IPS-20b (cell line): ENCODE results near the gene RHNO1.

Source experiments
- H3K27ac ChIP-seq: one replicate; pipeline ENCODE4 v1.5.1; 2013; ENCODE audit warnings: low read length
- H3K27me3 ChIP-seq: 2 replicates; pipeline ENCODE4 v1.6.1; 2013; ENCODE audit warnings: mild to moderate bottlenecking, low read length, inconsistent platforms; ENCODE audit not compliant: insufficient read depth
- H3K36me3 ChIP-seq: 2 replicates; pipeline ENCODE4 v1.6.1; 2013; ENCODE audit warnings: low read depth, mild to moderate bottlenecking, inconsistent platforms, low read length, moderate library complexity; ENCODE audit not compliant: insufficient read depth
- H3K4me1 ChIP-seq: 2 replicates; pipeline ENCODE4 v1.6.1; 2013; ENCODE audit warnings: mild to moderate bottlenecking, control low read depth, inconsistent platforms, low read length, moderate library complexity; ENCODE audit not compliant: insufficient read depth
- H3K4me3 ChIP-seq: 2 replicates; pipeline ENCODE4 v1.5.1; 2013; ENCODE audit warnings: mild to moderate bottlenecking, low read length, inconsistent platforms
- H3K9ac ChIP-seq: 2 replicates; pipeline ENCODE4 v1.6.1; 2013; ENCODE audit warnings: low read depth, mild to moderate bottlenecking, inconsistent platforms, low read length, moderate library complexity
- H3K9me3 ChIP-seq: 2 replicates; pipeline ENCODE4 v1.6.1; 2013; ENCODE audit warnings: mild to moderate bottlenecking, low read depth, low read length, inconsistent platforms; ENCODE audit not compliant: insufficient read depth

Gene RHNO1

GRCh38 chr12:2923057-2923456 is 46.0 kb downstream of the RHNO1 start:
- Histone ChIP-seq H3K27me3 (no peaks in the 10 kb centered on the region), H3K36me3 (peaks cover 20% of the 10 kb centered on the region), H3K9ac (no peak overlapping the region), H3K4me3 (no peak overlapping the region), H3K9me3 (no peaks in the 10 kb centered on the region), H3K27ac (no peak overlapping the region), H3K4me1 (peaks cover 6% of the 10 kb centered on the region; the same call in 1 of the 2 replicates)

GRCh38 chr12:2924019-2924418 is 47.0 kb downstream of the RHNO1 start:
- no peak overlapping the region for H3K9ac ChIP-seq
- peaks cover 6% of the 10 kb centered on the region; the same call in 1 of the 2 replicates for H3K4me1 ChIP-seq
- no peak overlapping the region for H3K4me3 ChIP-seq
- H3K27me3 ChIP-seq: no peaks in the 10 kb centered on the region
- H3K27ac ChIP-seq: no peak overlapping the region
- H3K36me3 ChIP-seq: peaks cover 20% of the 10 kb centered on the region
- no peaks in the 10 kb centered on the region for H3K9me3 ChIP-seq

- Histone ChIP-seq H3K36me3 (peaks cover 20% of the 10 kb centered on the region), H3K4me1 (peaks cover 6% of the 10 kb centered on the region; the same call in 1 of the 2 replicates), H3K27me3 (no peaks in the 10 kb centered on the region), H3K4me3 (no peak overlapping the region), H3K9ac (no peak overlapping the region), H3K27ac (no peak overlapping the region), H3K9me3 (no peaks in the 10 kb centered on the region)
These were observed 48.4 kb downstream of the RHNO1 start for GRCh38 chr12:2925322-2925995.

- Histone ChIP-seq H3K27me3 (no peaks in the 10 kb centered on the region), H3K4me1 (no peaks in the 10 kb centered on the region), H3K9me3 (no peaks in the 10 kb centered on the region), H3K9ac (no peak overlapping the region), H3K27ac (no peak overlapping the region), H3K4me3 (no peak overlapping the region), H3K36me3 (peaks cover 49% of the 10 kb centered on the region)
These were observed 53.8 kb downstream of the RHNO1 start for GRCh38 chr12:2930865-2931264.

GRCh38 chr12:2933586-2933985 is 56.6 kb downstream of the RHNO1 start:
- Histone ChIP-seq H3K27me3 (no peaks in the 10 kb centered on the region), H3K9ac (no peak overlapping the region), H3K4me3 (no peak overlapping the region), H3K36me3 (peaks cover 60% of the 10 kb centered on the region), H3K27ac (no peak overlapping the region), H3K9me3 (no peaks in the 10 kb centered on the region), H3K4me1 (no peaks in the 10 kb centered on the region)

GRCh38 chr12:2934371-2934770 is 57.3 kb downstream of the RHNO1 start:
- Histone ChIP-seq H3K4me1 (no peaks in the 10 kb centered on the region), H3K36me3 (peaks cover 68% of the 10 kb centered on the region), H3K27ac (no peak overlapping the region), H3K27me3 (no peaks in the 10 kb centered on the region), H3K4me3 (no peak overlapping the region), H3K9ac (no peak overlapping the region), H3K9me3 (no peaks in the 10 kb centered on the region)

- Histone ChIP-seq H3K27ac (no peak overlapping the region), H3K9ac (no peak overlapping the region), H3K27me3 (no peaks in the 10 kb centered on the region), H3K4me3 (no peak overlapping the region), H3K36me3 (peaks cover 75% of the 10 kb centered on the region), H3K4me1 (no peaks in the 10 kb centered on the region), H3K9me3 (no peaks in the 10 kb centered on the region)
These were observed 59.3 kb downstream of the RHNO1 start for GRCh38 chr12:2936301-2936700.

- no peak overlapping the region for H3K27ac ChIP-seq
- H3K27me3 ChIP-seq: no peaks in the 10 kb centered on the region
- H3K36me3 ChIP-seq: peaks cover 63% of the 10 kb centered on the region
- H3K9me3 ChIP-seq: no peaks in the 10 kb centered on the region
- no peak overlapping the region for H3K9ac ChIP-seq
- H3K4me1 ChIP-seq: no peaks in the 10 kb centered on the region
- no peak overlapping the region for H3K4me3 ChIP-seq
These were observed 60.5 kb downstream of the RHNO1 start for GRCh38 chr12:2937500-2937899.
